Heart left ventricle (tissue), 16 donors: ENCODE data around the gene ARID3B. TPM values are rescaled to one million over a fixed set of nuclear protein-coding genes. Genes with fewer than 3 reads are reported as not detected.

ENCODE experiments used
- ATAC-seq, 4 donors: fragments of 200-7000 bp; cut with Tn5 transposase; one replicate each; pipeline ENCODE4 v1.9.1; 2020 to 2022; ENCODE audit warnings: moderate library complexity in 4 of 4, mild to moderate bottlenecking in 3 of 4, moderate number of reproducible peaks in 1 of 4
- DNase-seq, 5 donors: peaks; one replicate each; pipeline ENCODE4 v3.0.0-alpha.2; 2020
- H3K27ac ChIP-seq, 12 donors: fragments of 200-600 bp; sonication (generic) in 4 of 12; one replicate each; pipeline versions ENCODE4 v1.5.0 to v1.8.0; 2016 to 2022; ENCODE audit warnings: mild to moderate bottlenecking in 2 of 12
- H3K27me3 ChIP-seq, 9 donors: fragments of 200-600 bp; sonication (generic) in 2 of 9; one replicate each; pipeline versions ENCODE4 v1.5.1 to v1.8.0; 2016 to 2022; ENCODE audit warnings: mild to moderate bottlenecking in 3 of 9
- H3K36me3 ChIP-seq, 9 donors: fragments of 200-600 bp; sonication (generic) in 2 of 9; one replicate each; pipeline versions ENCODE4 v1.5.0 to v1.8.0; 2018 to 2022; ENCODE audit warnings: mild to moderate bottlenecking in 2 of 9
- H3K4me1 ChIP-seq, 12 donors: fragments of 200-600 bp; sonication (generic) in 4 of 12; one replicate each; pipeline versions ENCODE4 v1.5.0 to v1.8.0; 2016 to 2022; ENCODE audit warnings: mild to moderate bottlenecking in 3 of 12
- H3K4me3 ChIP-seq, 12 donors: fragments of 200-600 bp; sonication (generic) in 4 of 12; one replicate each; pipeline versions ENCODE4 v1.5.0 to v1.8.0; 2017 to 2022; ENCODE audit warnings: mild to moderate bottlenecking in 9 of 12, moderate library complexity in 4 of 12
- H3K9me3 ChIP-seq, 12 donors: fragments of 200-600 bp; sonication (generic) in 4 of 12; one replicate each; pipeline versions ENCODE4 v1.5.0 to v1.8.0; 2016 to 2022; ENCODE audit warnings: mild to moderate bottlenecking in 1 of 12
- CTCF ChIP-seq, 12 donors: fragments of 200-600 bp; sonication (generic) in 4 of 12; IDR thresholded peaks; one replicate each; pipeline versions ENCODE4 v1.5.0 to v1.8.0; 2018 to 2022; ENCODE audit warnings: antibody characterized with exemption in 12 of 12, mild to moderate bottlenecking in 5 of 12
- POLR2A ChIP-seq, 2 donors: fragments of 450-650 bp; IDR thresholded peaks; one replicate each; pipeline ENCODE4 v1.6.1; 2017; ENCODE audit warnings: antibody characterized with exemption in 2 of 2, mild to moderate bottlenecking in 2 of 2, moderate library complexity in 2 of 2
- WGBS, 4 donors: extraction: QIAGEN DNeasy Blood & Tissue Kit in 2 of 4; methylation state at CpG; one replicate each; pipeline versions ENCODE4 v1.1.5 to v1.1.7; 2013 to 2018; 5-methylcytosine and 5-hydroxymethylcytosine counted together
- intact Hi-C, 10 donors: fragments of 100-400 bp; cut with DNase I; formaldehyde crosslinking; loops; one replicate each; pipeline versions ENCODE4 v1.11.1 to v1.14.2; 2022
- polyA plus RNA-seq, 2 donors: library from polyadenylated mRNA; stranded (reverse); fragments of 200-250 nt; gene quantifications; one replicate each; pipeline ENCODE4 v1.2.3, GENCODE V29; 2013
- total RNA-seq, 9 donors: library from RNA; depleted of rRNA in 2 of 9; stranded (reverse); fragments of >200 nt in 2 of 9; fragmentation: NEBNext Ultra II Directional in 3 of 9; extraction: Animal tissue kit (Norgen Biotek cat#: 25700) in 3 of 9; gene quantifications; one replicate each; pipeline versions ENCODE4 v1.1.0 to v1.2.4, GENCODE V29; 2016 to 2023
- donor health status: ischemic (EF 13 %, LVEDD 7.1; RV severe dilation, severe dysfunction).
- donor health status: healthy with polysubstance abuse.
- donor health status: DM: no; HTN: yes; CAD: no.
- donor health status: DM: no; HTN: no; CAD: no.
- donor health status: ischemic (EF 25% LVEDD 6.9; RV normal size, moderate dysfunction).
- donor health status: ischemic (EF 25% LVEDD 5.7; RV mildly dilated, moderate dysfunction).
- donor health status: healthy.
- donor health status: DM: yes; HTN: yes; CAD: no.
- donor health status: ischemic (EF 35%, LVEDD 5.7; RV mildly dilated, moderate dysfunction).
- donor health status: nonischemic (EF 11% LVEDD 7.7; RV severe dilation, severe dysfunction).
- donor health status: DM: yes; HTN: yes; CAD: no.
- donor health status: PGD.
- donor health status: ischemic (EF 29% LVEDD 5.4; RV normal size, mild dysfunction).
- donor health status: nonischemic (EF 23%, LVEDD 6.1; RV moderate dilation, normal function).

Gene ARID3B
- total and polyA plus RNA-seq, 11 donors: 1.3 to 4.3 (median 2.1) TPM

- H3K4me1 ChIP-seq: peaks cover 0 to 28% (median 14%) of the 10 kb centered on the region in 12 donors
- ATAC-seq: no peak
- H3K36me3 ChIP-seq: peaks cover 12 to 100% (median 100%) of the 10 kb centered on the region in 9 donors
- no peak for DNase-seq
- no peak overlapping the region for H3K4me3 ChIP-seq
- no peak overlapping the region for H3K27ac ChIP-seq
- no peaks in the 10 kb centered on the region for H3K27me3 ChIP-seq
- TF ChIP-seq CTCF (IDR thresholded peaks at IDR 0.05) (no peak), POLR2A (IDR thresholded peaks at IDR 0.05) (no peak)
- 71 to 83% (median 78%) methylated on average over 6 to 7 of the region's 7 CpGs for WGBS, 4 donors
- H3K9me3 ChIP-seq: no peaks in the 10 kb centered on the region
- intact Hi-C loops: loop anchor here in 1 of 10 donors (5.0 kb wide), 1 partner anchor 247 kb away; no protein-coding TSS in a partner anchor
These were observed 83.1 kb downstream of the ARID3B start for GRCh38 chr15:74624020-74624602.

GRCh38 chr15:74625693-74626092 is 84.7 kb downstream of the ARID3B start:
- WGBS, 4 donors: 80 to 87% (median 82%) methylated on average over 5 to 6 of the region's 6 CpGs
- Histone ChIP-seq H3K9me3 (no peaks in the 10 kb centered on the region), H3K27ac (no peak overlapping the region), H3K4me1 (peaks cover 0 to 21% (median 8%) of the 10 kb centered on the region in 12 donors), H3K36me3 (peaks cover 12 to 100% (median 100%) of the 10 kb centered on the region in 9 donors), H3K27me3 (no peaks in the 10 kb centered on the region), H3K4me3 (no peak overlapping the region)
- peak in 1 of 5 donors; percentile 20 for DNase-seq
- TF ChIP-seq CTCF (IDR thresholded peaks at IDR 0.05) (no peak), POLR2A (IDR thresholded peaks at IDR 0.05) (no peak)
- intact Hi-C loops: no loop called here
- ATAC-seq: no peak

- no peak overlapping the region for H3K4me3 ChIP-seq
- ATAC-seq (no peak), DNase-seq (no peak)
- no peaks in the 10 kb centered on the region for H3K27me3 ChIP-seq
- 93 to 94% (median 93%) methylated on average over 7 of the region's 7 CpGs for WGBS, 4 donors
- H3K36me3 ChIP-seq: peaks cover 11 to 100% (median 100%) of the 10 kb centered on the region in 9 donors
- no peak for TF ChIP-seq CTCF (IDR thresholded peaks at IDR 0.05)
- no peak for TF ChIP-seq POLR2A (IDR thresholded peaks at IDR 0.05)
- no peak overlapping the region for H3K27ac ChIP-seq
- intact Hi-C loops: no loop called here
- peaks cover 0 to 15% (median 1%) of the 10 kb centered on the region in 12 donors for H3K4me1 ChIP-seq
- H3K9me3 ChIP-seq: no peaks in the 10 kb centered on the region
These were observed 85.3 kb downstream of the ARID3B start for GRCh38 chr15:74626336-74626735.

- WGBS, 4 donors: 84 to 89% (median 86%) methylated on average over 10 of the region's 10 CpGs
- H3K4me1 ChIP-seq: peaks cover 0 to 10% (median 0%) of the 10 kb centered on the region in 12 donors
- no peak overlapping the region for H3K27ac ChIP-seq
- H3K36me3 ChIP-seq: peaks cover 11 to 100% (median 99%) of the 10 kb centered on the region in 9 donors
- ATAC-seq (no peak), DNase-seq (no peak)
- H3K4me3 ChIP-seq: no peak overlapping the region
- no peaks in the 10 kb centered on the region for H3K27me3 ChIP-seq
- no peak for TF ChIP-seq CTCF (IDR thresholded peaks at IDR 0.05)
- TF ChIP-seq POLR2A (IDR thresholded peaks at IDR 0.05): no peak
- H3K9me3 ChIP-seq: no peaks in the 10 kb centered on the region
- intact Hi-C loops: no loop called here
These were observed 86.0 kb downstream of the ARID3B start for GRCh38 chr15:74626752-74627692.
